Measurements from ENCODE around the gene PPP1R3D. TPM values are rescaled to one million over a fixed set of nuclear protein-coding genes. Genes with fewer than 3 reads are reported as not detected.

The PPP1R3D gene
- total RNA-seq, 1 donor from 2014 or later, result 5.2 TPM

DNA sequence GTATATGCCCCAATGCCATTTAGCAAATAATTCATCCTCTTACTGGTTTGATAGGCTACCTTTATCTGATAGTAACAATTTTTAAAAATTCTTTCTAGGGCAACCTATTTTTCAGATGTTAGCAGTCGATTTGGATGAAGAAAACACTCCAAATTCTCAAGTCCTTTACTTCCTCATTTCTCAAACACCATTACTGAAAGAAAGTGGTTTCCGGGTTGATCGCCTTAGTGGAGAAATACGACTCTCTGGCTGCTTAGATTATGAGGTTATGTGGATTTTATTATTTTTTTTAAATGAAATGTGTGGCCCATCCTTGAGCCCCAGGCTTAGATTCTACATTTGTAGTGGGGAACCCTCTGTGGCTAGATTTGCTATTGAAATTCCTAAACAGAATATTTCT, 44.4 kb upstream of the PPP1R3D start:
- Mint-ChIP-seq H3K36me3 (ENCODE audit: insufficient read depth) (peaks cover 17% of the 10 kb centered on the region), H3K27me3 (peaks cover 6% of the 10 kb centered on the region), H3K4me1 (ENCODE audit: low read depth) (no peaks in the 10 kb centered on the region), H3K4me3 (ENCODE audit: low read depth) (no peak overlapping the region), H3K9me3 (ENCODE audit: low read depth) (peaks cover 6% of the 10 kb centered on the region), H3K27ac (no peak overlapping the region)
- no peak for DNase-seq (ENCODE audit: low spot score, unreplicated experiment)
- TF ChIP-seq, protein P1, sequence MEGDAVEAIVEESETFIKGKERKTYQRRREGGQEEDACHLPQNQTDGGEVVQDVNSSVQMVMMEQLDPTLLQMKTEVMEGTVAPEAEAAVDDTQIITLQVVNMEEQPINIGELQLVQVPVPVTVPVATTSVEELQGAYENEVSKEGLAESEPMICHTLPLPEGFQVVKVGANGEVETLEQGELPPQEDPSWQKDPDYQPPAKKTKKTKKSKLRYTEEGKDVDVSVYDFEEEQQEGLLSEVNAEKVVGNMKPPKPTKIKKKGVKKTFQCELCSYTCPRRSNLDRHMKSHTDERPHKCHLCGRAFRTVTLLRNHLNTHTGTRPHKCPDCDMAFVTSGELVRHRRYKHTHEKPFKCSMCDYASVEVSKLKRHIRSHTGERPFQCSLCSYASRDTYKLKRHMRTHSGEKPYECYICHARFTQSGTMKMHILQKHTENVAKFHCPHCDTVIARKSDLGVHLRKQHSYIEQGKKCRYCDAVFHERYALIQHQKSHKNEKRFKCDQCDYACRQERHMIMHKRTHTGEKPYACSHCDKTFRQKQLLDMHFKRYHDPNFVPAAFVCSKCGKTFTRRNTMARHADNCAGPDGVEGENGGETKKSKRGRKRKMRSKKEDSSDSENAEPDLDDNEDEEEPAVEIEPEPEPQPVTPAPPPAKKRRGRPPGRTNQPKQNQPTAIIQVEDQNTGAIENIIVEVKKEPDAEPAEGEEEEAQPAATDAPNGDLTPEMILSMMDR (IDR thresholded peaks at IDR 0.05; ENCODE audit: unreplicated experiment), result no peak

DNA sequence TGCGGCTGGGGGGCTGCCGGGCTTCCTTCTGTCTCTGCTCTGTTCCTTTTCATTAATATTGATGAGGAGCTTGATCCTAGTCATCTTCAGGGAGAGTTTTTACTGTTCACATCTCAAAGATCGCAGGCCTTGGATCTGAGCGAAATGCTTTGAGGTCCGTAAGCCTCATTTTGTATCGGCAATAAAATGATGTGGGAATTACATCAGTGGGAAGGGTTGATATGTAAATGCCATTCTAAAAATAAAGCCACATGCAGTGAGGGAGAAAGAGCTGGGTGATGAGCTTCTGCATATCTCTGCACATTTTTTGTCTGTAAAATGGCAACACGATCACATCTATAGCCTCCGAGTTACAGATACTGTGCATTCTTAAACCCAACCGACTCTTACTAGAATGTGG, 43.0 kb upstream of the PPP1R3D start:
- no peak overlapping the region for H3K4me3 Mint-ChIP-seq (ENCODE audit: low read depth)
- TF ChIP-seq, protein P1 (IDR thresholded peaks at IDR 0.05; ENCODE audit: unreplicated experiment), result no peak
- peaks cover 13% of the 10 kb centered on the region for H3K36me3 Mint-ChIP-seq (ENCODE audit: insufficient read depth)
- peaks cover 6% of the 10 kb centered on the region for H3K9me3 Mint-ChIP-seq (ENCODE audit: low read depth)
- no peak for DNase-seq (ENCODE audit: low spot score, unreplicated experiment)
- no peak overlapping the region for H3K27ac Mint-ChIP-seq
- peaks cover 2% of the 10 kb centered on the region for H3K27me3 Mint-ChIP-seq
- H3K4me1 Mint-ChIP-seq (ENCODE audit: low read depth), result no peaks in the 10 kb centered on the region

- Mint-ChIP-seq H3K27me3 (no peaks in the 10 kb centered on the region), H3K36me3 (ENCODE audit: insufficient read depth) (peaks cover 7% of the 10 kb centered on the region), H3K4me3 (ENCODE audit: low read depth) (no peak overlapping the region), H3K9me3 (ENCODE audit: low read depth) (peaks cover 5% of the 10 kb centered on the region), H3K4me1 (ENCODE audit: low read depth) (no peaks in the 10 kb centered on the region), H3K27ac (no peak overlapping the region)
- no peak for DNase-seq (ENCODE audit: low spot score, unreplicated experiment)
- TF ChIP-seq, protein P1 (IDR thresholded peaks at IDR 0.05; ENCODE audit: unreplicated experiment), result no peak
Observed at GRCh38 chr20:59977086-59977485, 37.0 kb upstream of the PPP1R3D start.

DNA sequence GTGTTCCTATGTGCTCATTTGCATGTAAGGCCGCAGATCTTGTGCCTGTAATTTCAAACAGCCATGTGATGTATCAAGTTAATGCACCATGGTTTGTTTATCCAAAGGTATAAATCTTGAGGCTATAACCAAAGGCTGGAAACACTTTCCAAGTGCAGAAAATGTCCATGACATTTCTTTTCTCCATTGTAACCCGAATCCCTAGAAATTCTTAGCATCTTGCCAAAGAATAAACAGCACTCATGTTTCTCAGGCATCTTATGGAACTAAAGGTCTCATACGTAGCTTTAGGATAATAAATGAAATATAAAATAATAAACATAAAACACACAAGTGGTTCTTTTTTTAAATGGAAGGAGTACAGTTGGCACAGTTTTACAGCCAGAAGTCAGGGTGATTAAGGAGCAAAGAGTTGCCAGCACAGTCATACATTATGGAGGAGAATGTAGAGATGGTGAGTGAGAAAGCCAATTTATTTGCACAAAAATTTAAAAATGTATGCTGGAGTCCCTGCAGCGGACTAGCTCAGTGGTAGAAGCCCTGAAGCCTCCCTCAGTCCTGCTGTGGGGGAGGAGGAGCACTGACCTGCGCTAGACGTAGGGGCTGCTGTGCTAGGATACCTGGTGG, 36.2 kb upstream of the PPP1R3D start:
- no peak for DNase-seq (ENCODE audit: low spot score, unreplicated experiment)
- TF ChIP-seq, protein P1 (IDR thresholded peaks at IDR 0.05; ENCODE audit: unreplicated experiment), result no peak
- no peak overlapping the region for H3K4me3 Mint-ChIP-seq (ENCODE audit: low read depth)
- no peak overlapping the region for H3K27ac Mint-ChIP-seq
- H3K27me3 Mint-ChIP-seq, result no peaks in the 10 kb centered on the region
- H3K36me3 Mint-ChIP-seq (ENCODE audit: insufficient read depth), result peaks cover 7% of the 10 kb centered on the region
- peaks cover 4% of the 10 kb centered on the region for H3K9me3 Mint-ChIP-seq (ENCODE audit: low read depth)
- H3K4me1 Mint-ChIP-seq (ENCODE audit: low read depth), result no peaks in the 10 kb centered on the region

- H3K9me3 Mint-ChIP-seq (ENCODE audit: low read depth), result no peaks in the 10 kb centered on the region
- TF ChIP-seq, protein P1 (IDR thresholded peaks at IDR 0.05; ENCODE audit: unreplicated experiment), result no peak
- peaks cover 3% of the 10 kb centered on the region for H3K36me3 Mint-ChIP-seq (ENCODE audit: insufficient read depth)
Observed at GRCh38 chr20:59972037-59972801, 32.1 kb upstream of the PPP1R3D start.

More at GRCh38 chr20:59972037-59972801, 32.1 kb upstream of the PPP1R3D start:
- H3K4me3 Mint-ChIP-seq (ENCODE audit: low read depth), result no peak overlapping the region
- no peaks in the 10 kb centered on the region for H3K27me3 Mint-ChIP-seq
- DNase-seq (ENCODE audit: low spot score, unreplicated experiment), result no peak
- no peaks in the 10 kb centered on the region for H3K4me1 Mint-ChIP-seq (ENCODE audit: low read depth)
- H3K27ac Mint-ChIP-seq, result no peak overlapping the region
